IMR-90 (cell line): ENCODE measurements around the gene PPM1H. TPM values are rescaled to one million over a fixed set of nuclear protein-coding genes. Genes with fewer than 3 reads are reported as not detected.

Experiments used
- microRNA-seq, 2 experiments: library from miRNA; stranded (forward) in 1 of 2; unstranded in 1 of 2; fragments of 10-50 nt in 1 of 2; fragments of <30 nt in 1 of 2; gene quantifications in 1 of 2; microRNA quantifications in 1 of 2; one replicate each; pipeline versions ENCODE3 to v1.1.0; 2013 to 2020; ENCODE audit not compliant: insufficient read depth in 1 of 2, insufficient read length in 1 of 2, unreplicated experiment in 1 of 2
- polyA plus RNA-seq, 3 experiments: library from polyadenylated mRNA; depleted of rRNA; stranded (reverse); fragments of >200 nt; gene quantifications; 2 replicates each; pipeline ENCODE4 v1.2.3, GENCODE V29; 2012; ENCODE audit warnings: low replicate concordance in 1 of 3
- small RNA-seq, 5 experiments: library from RNA; depleted of rRNA; stranded (forward); fragments of <200 nt; gene quantifications; one replicate each; pipeline ENCODE3, GENCODE V24; 2012
- total RNA-seq: library from RNA; depleted of rRNA; stranded (reverse); fragments of >200 nt; gene quantifications from 2 replicates; pipeline ENCODE4 v1.2.3, GENCODE V29; 2012; rRNA removed

The PPM1H gene
- total and polyA plus RNA-seq, 2 of the 4 experiments (the other 2 are of a cell fraction), result 0.14 to 0.18 TPM

Small RNAs within 50 kb of the gene (microRNA-seq; reads per million reads assigned to microRNA genes)
- 12,767 to 35,275 reads per million in 2 experiments for gene MIRLET7I (ENCODE audit: insufficient read depth in 1 of 2, insufficient read length in 1 of 2, unreplicated experiment in 1 of 2)
- not detected for gene RF00019 (ENCODE audit: insufficient read depth, insufficient read length)
- gene RNU1-83P (ENCODE audit: insufficient read depth, insufficient read length), result not detected

Small RNAs within 50 kb of the gene (small RNA-seq; reads per million reads assigned to genes)
- 377 to 36,750 (median 15,693) reads per million in 5 experiments for gene MIRLET7I
- 0 reads per million in 5 experiments for gene RF00019
- gene RNU1-83P, result 0 to 13.3 (median 0.76) reads per million in 5 experiments

Other genes with a start within 250 kb of the PPM1H start
- gene AVPR1A, start 216.1 kb upstream of the PPM1H start, total RNA-seq, result not detected in 2 replicates
- not detected in 2 replicates for gene AVPR1A, start 216.1 kb upstream of the PPM1H start, polyA plus RNA-seq (2012; rRNA removed)